Measurements from ENCODE around the gene DPP10.
"Not testable (repeated sequence)": the region's sequence is repeated elsewhere in the genome, so short reads cannot be mapped to it uniquely, and the experiment has no call there.

DPP10 gene

DNA sequence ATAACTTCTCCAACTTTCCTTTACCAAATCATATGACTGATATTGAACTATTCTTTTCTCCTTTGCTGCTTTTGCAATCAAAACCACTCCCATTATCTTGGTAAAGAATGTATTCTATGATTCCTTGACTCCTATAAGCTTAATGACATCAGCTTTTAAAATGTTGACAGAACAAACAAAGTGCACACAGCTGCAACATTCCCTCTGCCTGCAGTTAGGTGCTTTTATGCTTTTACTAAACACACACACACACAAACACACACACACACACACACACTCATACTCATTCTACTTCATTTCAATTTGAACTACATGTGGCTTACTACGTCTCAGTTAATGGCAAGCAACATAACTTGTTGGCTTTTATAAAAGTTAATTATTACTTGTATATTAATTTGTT is 946.6 kb downstream of the DPP10 start:
- in situ Hi-C loops (cut with MboI; ENCODE audit: low sequenced_read_pairs) = no loop called here

- in situ Hi-C loops (cut with MboI; ENCODE audit: low sequenced_read_pairs) = no loop called here
Measured at GRCh38 chr2:115389898-115390565, 947.6 kb downstream of the DPP10 start.

DNA sequence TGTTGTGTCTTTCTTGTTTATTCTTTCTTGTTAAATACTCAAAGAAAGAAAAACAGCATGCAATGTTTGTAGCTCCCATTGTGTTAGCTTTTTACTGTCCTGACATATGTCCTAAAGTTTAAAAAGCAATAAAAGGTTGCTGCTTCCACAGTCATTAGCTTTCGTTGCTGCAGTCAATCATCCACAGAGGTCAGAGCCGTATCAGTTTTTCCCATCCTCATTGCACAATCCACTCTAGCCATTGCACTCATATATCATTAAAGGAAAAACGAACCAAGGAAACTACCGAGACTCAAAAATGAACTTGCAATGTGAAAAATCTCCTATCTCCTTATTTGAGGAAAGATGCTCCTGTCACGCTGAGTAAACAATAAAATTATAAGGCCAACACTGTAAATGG is 954.1 kb downstream of the DPP10 start:
- in situ Hi-C loops (cut with MboI; ENCODE audit: low sequenced_read_pairs) = no loop called here

GRCh38 chr2:115400940-115401339 is 958.5 kb downstream of the DPP10 start:
- in situ Hi-C loops (cut with MboI; ENCODE audit: low sequenced_read_pairs) = no loop called here

DNA sequence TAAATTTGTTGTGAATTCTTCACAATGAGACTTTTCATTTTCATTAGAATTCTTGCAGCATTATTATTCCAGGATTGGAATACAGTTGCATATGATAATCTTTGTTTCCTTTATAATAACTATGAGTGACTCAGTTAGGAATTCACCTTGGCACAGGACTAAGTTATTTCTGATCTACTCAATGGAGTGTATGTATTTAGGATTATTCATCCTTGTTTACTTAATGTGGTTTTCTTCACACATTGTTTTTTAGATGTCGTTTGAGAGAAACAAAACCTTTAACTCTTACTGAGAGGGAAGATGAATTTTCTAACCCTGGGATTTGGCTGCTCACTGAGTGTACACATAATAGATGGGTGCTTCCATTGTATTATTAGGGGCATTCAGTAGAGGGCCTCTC is 970.1 kb downstream of the DPP10 start:
- in situ Hi-C loops (cut with MboI; ENCODE audit: low sequenced_read_pairs) = no loop called here

GRCh38 chr2:115413791-115414190 is 971.4 kb downstream of the DPP10 start:
- in situ Hi-C loops (cut with MboI; ENCODE audit: low sequenced_read_pairs) = no loop called here

DNA sequence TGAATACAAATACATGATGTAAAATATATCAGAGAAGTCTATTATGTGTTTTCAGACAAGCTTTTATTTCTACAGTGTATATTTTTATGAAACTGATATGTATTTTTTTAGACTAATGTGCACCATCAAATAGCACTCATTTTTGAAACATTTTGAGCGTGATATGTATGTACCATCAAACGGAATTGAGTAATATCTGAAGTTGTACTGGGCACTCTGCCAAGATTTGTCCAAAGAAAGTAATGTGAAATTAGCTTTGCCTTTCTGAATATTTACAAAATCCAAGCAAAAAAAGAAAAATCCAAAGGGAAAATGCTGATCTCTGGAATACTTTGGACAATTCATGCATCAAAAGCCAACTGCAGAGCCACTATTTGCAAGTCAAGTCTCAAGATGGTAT is 972.0 kb downstream of the DPP10 start:
- in situ Hi-C loops (cut with MboI; ENCODE audit: low sequenced_read_pairs) = no loop called here

DNA sequence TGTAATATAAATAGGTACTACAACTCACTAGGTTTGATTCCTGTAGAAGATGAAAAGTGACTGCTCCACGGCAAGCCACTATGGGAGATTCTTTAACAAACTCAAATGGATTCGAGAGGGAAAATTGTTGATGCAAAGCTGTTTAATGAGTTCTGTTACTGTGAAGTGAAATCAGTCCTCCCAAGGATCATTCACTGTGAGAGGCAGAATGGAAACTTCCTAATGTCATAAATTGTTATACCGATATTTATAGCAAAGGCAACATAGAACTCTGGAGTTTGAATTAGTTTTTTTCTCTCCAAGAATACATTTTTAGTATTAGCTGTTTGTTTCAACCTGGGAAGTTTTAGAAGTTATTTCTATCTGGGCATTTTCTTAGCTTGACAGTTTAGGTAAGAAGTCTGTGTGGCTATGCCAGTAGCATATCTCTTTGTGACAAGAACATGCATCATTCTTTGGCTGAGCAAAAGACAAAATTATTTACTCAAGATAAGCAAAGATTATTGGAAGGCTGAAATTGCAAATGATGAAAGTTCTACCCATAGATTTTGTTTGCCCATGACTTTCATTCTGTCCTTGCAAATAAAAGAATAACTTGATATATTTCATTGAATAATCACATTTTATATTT is 979.7 kb downstream of the DPP10 start:
- in situ Hi-C loops (cut with MboI; ENCODE audit: low sequenced_read_pairs) = no loop called here

GRCh38 chr2:115427436-115427835 is 985.0 kb downstream of the DPP10 start:
- in situ Hi-C loops (cut with MboI; ENCODE audit: low sequenced_read_pairs) = no loop called here

DNA sequence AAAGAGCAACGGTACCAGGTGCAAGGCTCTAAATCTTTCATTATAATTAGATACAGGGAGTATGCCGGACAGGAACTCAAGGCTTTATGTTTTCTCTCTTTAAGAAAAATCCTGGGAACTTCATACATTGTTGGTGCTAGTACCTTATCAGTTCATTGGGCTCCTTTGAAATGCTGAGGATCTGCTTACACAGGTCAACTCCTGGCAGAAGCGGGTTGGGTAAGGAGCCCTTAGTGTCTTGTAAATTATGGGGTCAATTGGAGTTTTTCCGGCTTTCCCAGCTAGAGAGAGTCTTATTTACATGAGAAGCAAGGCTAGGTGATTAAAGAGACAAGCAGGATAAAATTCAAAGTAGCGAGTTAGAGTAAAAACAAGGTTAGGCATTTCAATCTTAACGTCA is 998.3 kb downstream of the DPP10 start:
- in situ Hi-C loops (cut with MboI; ENCODE audit: low sequenced_read_pairs) = not testable (repeated sequence)

DNA sequence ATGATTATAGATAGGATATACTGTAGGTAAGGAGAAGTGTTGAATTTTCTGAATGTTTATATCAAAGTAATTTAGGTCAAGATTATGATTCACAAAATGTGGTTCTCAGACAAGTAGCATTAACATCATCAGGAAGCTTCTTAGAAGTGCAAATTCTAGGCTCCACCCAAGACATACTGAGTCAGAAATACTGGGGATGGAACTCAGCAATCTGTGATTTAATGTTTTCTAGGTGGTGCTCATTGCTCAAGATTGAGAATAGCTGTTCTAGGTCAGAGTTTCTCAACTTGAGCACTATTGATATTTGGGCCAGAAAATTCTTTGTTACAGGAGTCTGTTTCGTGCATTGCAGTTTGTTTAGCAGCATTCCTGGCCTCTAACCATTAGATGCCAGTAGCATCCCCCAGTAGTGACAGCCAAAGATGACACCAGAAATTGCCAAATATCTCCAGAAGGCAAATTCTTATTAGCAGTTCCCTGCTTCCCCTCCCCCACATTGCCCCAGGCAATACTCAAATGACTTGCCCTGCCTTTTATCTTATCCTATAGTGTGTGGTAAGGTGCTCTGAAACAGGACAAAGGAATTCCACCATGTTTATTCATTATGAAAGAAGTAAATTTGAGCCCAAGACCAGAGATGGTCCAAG is 1001.2 kb downstream of the DPP10 start:
- in situ Hi-C loops (cut with MboI; ENCODE audit: low sequenced_read_pairs) = no loop called here

DNA sequence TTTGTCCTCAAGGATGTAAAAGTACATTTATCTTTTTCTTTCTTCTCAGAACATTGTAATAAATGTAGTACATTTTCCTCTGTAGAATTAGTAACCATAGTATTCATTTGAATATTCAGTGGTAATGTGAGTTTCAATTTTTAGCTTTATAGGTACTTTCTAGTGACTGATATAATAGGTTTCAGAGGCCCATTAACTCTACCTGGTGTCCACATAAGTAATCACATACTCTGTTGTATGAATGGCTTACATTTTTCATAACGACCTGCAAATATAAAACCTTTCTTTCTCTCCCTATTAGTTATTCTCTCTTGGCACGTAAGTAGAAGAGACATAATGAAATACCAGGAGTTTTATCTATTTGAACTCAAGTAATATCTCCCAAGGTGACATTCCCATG is 1017.6 kb downstream of the DPP10 start:
- in situ Hi-C loops (cut with MboI; ENCODE audit: low sequenced_read_pairs) = no loop called here

- in situ Hi-C loops (cut with MboI; ENCODE audit: low sequenced_read_pairs) = no loop called here
Measured at GRCh38 chr2:115480741-115481140, 1038.3 kb downstream of the DPP10 start.

- in situ Hi-C loops (cut with MboI; ENCODE audit: low sequenced_read_pairs) = no loop called here
Measured at GRCh38 chr2:115481842-115482241, 1039.4 kb downstream of the DPP10 start.

GRCh38 chr2:115483666-115484065 is 1041.2 kb downstream of the DPP10 start:
- in situ Hi-C loops (cut with MboI; ENCODE audit: low sequenced_read_pairs) = no loop called here

DNA sequence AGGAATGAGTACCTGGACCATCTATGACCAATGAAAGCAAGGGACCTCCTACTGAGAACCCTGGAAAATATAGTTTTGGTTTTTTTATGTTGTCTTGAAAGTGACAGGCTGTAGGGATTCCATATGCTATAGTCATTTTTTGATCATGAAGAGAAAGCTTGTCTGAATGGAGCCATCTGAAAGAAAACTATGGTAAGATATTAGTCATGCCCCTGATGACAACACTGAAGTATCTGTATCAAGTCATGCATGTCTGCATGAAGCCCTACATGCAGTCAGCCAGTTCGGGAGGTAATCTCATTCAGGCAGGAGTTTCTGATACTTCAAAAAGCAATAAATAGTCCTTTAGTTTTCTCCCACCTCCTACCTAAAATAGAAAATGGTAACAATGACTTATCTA is 1042.0 kb downstream of the DPP10 start:
- in situ Hi-C loops (cut with MboI; ENCODE audit: low sequenced_read_pairs) = no loop called here

DNA sequence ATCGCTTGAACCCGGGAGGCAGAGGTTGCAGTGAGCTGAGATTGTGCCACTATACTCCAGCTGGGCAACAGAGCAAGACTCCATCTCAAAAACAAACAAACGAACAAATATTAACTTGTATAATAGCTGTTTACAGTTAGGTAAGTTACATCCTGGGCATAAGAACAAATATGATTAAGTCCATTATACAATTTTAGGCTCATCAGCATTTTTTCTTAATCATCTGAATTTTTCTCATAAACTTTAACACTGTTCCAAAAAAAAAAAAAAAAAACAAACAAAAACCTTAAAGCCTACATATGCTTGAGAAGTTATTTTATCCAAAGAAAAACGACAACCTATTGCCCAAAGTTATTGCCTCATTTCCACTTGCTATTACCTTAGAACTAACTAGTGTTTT is 1042.5 kb downstream of the DPP10 start:
- in situ Hi-C loops (cut with MboI; ENCODE audit: low sequenced_read_pairs) = no loop called here

- in situ Hi-C loops (cut with MboI; ENCODE audit: low sequenced_read_pairs) = no loop called here
Measured at GRCh38 chr2:115491186-115491793, 1048.8 kb downstream of the DPP10 start.

GRCh38 chr2:115505331-115505730 is 1062.9 kb downstream of the DPP10 start:
- in situ Hi-C loops (cut with MboI; ENCODE audit: low sequenced_read_pairs) = no loop called here

DNA sequence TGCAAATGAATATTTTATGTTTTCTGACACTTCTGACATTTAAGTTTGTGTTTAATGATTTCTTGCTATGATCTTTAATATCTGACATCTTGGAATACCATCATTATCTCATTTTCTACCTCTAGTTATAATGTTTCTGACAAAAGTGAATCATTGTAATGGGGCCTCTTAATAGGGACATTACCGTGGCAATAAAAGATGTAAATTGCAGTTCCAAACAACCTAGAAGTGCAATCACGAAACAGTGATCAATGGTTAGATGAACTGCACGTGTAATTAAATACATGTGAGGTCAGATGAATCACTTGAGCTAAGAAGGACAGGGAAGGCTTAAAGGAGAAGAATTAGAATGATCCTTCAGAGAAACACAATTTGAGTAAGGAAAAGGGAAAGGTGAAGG is 1078.3 kb downstream of the DPP10 start:
- in situ Hi-C loops (cut with MboI; ENCODE audit: low sequenced_read_pairs) = no loop called here

DNA sequence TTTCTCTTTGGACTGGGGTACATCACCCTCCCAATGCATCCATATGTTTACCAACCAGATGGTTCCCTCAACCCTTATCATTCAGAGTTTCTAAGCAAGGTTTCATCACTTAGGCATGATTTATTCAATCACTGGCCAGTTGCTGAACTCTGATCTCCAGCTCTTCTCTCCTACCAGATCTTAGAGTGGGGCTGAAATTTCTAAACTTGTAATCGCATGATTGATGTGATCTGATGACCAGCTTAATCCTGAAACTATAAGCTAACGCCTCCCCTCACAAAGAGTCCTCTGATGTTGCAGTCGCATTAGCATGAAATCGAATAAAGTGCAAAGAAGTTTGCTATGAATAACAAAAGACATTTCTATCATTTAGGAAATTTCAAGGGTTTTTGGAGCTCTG is 1082.0 kb downstream of the DPP10 start:
- in situ Hi-C loops (cut with MboI; ENCODE audit: low sequenced_read_pairs) = no loop called here

DNA sequence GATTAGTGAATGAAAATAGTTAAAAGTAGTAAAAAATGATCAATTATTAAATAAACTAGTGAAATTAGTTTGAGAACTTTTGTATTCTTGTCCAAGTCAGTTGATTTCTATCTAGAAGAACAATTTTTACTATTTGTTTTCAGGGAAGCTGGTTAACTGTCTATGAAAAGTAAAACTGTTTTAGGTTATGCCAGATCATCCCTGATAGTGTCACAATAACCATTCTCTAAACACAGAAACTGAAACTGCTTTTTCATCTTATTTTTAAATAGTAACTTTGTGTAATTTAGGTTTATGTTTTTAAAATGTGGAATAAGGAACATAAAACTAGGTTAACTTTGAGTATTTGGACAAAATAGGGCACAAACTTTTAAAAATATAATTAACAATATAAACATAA is 1087.2 kb downstream of the DPP10 start:
- in situ Hi-C loops (cut with MboI; ENCODE audit: low sequenced_read_pairs) = no loop called here
